ACC112 (cell line): ENCODE data around the gene RABGAP1.

Source experiments
- H2AFZ ChIP-seq: fragments of 200-600 bp; sonication (generic); one replicate; pipeline ENCODE4 v1.6.0; 2017; ENCODE audit warnings: antibody characterized with exemption, low read length; ENCODE audit not compliant: unreplicated experiment
- H3K27ac ChIP-seq: fragments of 200-600 bp; sonication (generic); 2 replicates; pipeline ENCODE4 v1.5.1; 2014; ENCODE audit warnings: low read depth, mild to moderate bottlenecking, antibody characterized with exemption, low read length, moderate library complexity
- H3K27me3 ChIP-seq: fragments of 200-600 bp; sonication (generic); 2 replicates; pipeline ENCODE4 v1.6.1; 2014; ENCODE audit warnings: mild to moderate bottlenecking, antibody characterized with exemption, low read length, moderate library complexity, mixed read lengths; ENCODE audit not compliant: insufficient read depth
- H3K36me3 ChIP-seq: fragments of 200-600 bp; sonication (generic); 2 replicates; pipeline ENCODE4 v1.6.1; 2016; ENCODE audit warnings: mild to moderate bottlenecking, antibody characterized with exemption, low read length, moderate library complexity, mixed read lengths; ENCODE audit not compliant: insufficient read depth
- H3K4me1 ChIP-seq: fragments of 200-600 bp; sonication (generic); one replicate; pipeline ENCODE4 v1.6.1; 2016; ENCODE audit warnings: low read length, mixed read lengths; ENCODE audit not compliant: insufficient read depth, unreplicated experiment, control insufficient read depth
- H3K4me3 ChIP-seq: fragments of 200-600 bp; sonication (generic); 2 replicates; pipeline ENCODE4 v1.5.1; 2014; ENCODE audit warnings: mild to moderate bottlenecking, low read depth, low read length
- H3K79me2 ChIP-seq: fragments of 200-600 bp; sonication (generic); one replicate; pipeline ENCODE4 v1.6.0; 2016; ENCODE audit warnings: low read length; ENCODE audit not compliant: control insufficient read depth, unreplicated experiment, insufficient read depth

Gene RABGAP1

DNA sequence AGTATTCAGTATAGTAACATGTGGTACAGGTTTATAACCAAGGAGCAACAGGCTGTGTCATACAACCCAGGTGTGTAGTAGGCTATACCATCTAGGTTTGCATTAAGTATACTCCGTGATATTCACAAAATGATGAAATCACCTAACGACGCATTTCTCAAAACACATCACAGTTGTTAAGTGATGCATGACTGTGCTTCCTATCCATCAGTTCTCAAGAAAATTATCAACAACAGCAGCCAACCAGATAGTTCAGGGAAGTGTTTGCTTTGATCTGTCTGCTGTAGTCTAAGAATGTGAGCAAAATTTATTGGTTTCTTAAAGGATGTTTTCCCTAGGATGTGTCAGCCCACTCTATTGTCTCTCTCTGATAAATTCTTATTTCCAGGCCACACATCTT is 16.9 kb upstream of the RABGAP1 start:
- no peak overlapping the region for H3K27ac ChIP-seq
- H3K27me3 ChIP-seq = no peaks in the 10 kb centered on the region
- peaks cover 8% of the 10 kb centered on the region for H3K79me2 ChIP-seq
- no peaks in the 10 kb centered on the region for H3K4me1 ChIP-seq
- no peaks in the 10 kb centered on the region; the same call in 1 of the 2 replicates for H3K36me3 ChIP-seq
- H2AFZ ChIP-seq = no peak overlapping the region
- H3K4me3 ChIP-seq = no peak overlapping the region

GRCh38 chr9:122929796-122930354 is 10.9 kb upstream of the RABGAP1 start:
- H3K4me3 ChIP-seq = peak overlapping the region; percentile 98
- no peaks in the 10 kb centered on the region; the same call in 1 of the 2 replicates for H3K36me3 ChIP-seq
- no peak overlapping the region for H3K27ac ChIP-seq
- no peak overlapping the region for H2AFZ ChIP-seq
- no peaks in the 10 kb centered on the region for H3K27me3 ChIP-seq
- peaks cover 9% of the 10 kb centered on the region for H3K4me1 ChIP-seq
- H3K79me2 ChIP-seq = peaks cover 54% of the 10 kb centered on the region

DNA sequence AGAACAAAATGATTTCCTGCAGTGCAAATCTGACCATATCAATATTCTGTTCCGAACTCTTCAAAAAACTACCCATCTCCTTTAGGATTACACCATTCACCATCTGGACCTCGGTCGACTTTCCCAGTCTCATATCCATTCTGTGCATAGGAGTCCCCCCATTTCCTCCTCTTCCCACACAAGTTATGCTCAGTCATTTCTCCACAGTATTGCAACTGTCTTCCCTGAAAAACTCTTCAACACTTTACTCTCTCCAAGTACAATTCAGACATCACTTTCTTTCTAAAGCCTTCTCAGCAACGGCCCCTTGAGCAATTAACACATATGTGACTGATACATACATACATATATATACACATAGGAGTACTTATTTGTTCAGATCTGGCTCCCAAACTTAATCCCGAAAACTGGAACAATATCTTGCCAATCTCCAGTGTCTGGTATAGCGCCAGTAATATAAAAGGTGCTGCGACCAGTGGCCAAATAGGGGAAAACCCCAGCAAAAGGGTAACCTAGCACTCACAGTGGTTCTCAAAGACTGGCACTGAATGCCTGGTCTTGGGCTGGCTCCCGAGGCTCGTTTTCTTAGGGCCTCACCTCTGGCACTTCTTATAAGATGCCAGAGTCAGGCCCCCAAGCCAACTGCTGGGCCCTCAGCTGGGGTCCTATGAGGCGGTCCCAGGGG is 10.1 kb upstream of the RABGAP1 start:
- Histone ChIP-seq H2AFZ (peak overlapping the region; percentile 69), H3K27ac (peak overlapping the region; percentile 55), H3K4me3 (peak overlapping the region; percentile 98), H3K79me2 (peaks cover 62% of the 10 kb centered on the region), H3K36me3 (no peaks in the 10 kb centered on the region; the same call in 1 of the 2 replicates), H3K4me1 (peaks cover 9% of the 10 kb centered on the region), H3K27me3 (no peaks in the 10 kb centered on the region)

GRCh38 chr9:122931226-122932121 is 9.3 kb upstream of the RABGAP1 start, which contains the start of gene ZBTB26:
Gene ZBTB26, minus strand, starts transcription at chr9:122931512. Its CDS starts 11,578 bp downstream, at chr9:122919934.
- peak within 1 kb of the TSS; percentile 98 for H3K4me3 ChIP-seq
- peak within 1 kb of the TSS; percentile 77 for H2AFZ ChIP-seq
- H3K27me3 ChIP-seq = no peaks in the 10 kb centered on the region
- peaks cover 4% of the 10 kb centered on the region for H3K36me3 ChIP-seq
- peaks cover 9% of the 10 kb centered on the region for H3K4me1 ChIP-seq
- peaks cover 69% of the 10 kb centered on the region for H3K79me2 ChIP-seq
- H3K27ac ChIP-seq = peak within 1 kb of the TSS; percentile 66

- Histone ChIP-seq H2AFZ (no peak overlapping the region), H3K36me3 (peaks cover 20% of the 10 kb centered on the region), H3K27ac (no peak overlapping the region), H3K27me3 (no peaks in the 10 kb centered on the region), H3K4me3 (no peak overlapping the region), H3K79me2 (peaks cover 47% of the 10 kb centered on the region), H3K4me1 (peaks cover 9% of the 10 kb centered on the region)
Measured at GRCh38 chr9:122936464-122936863, 4.4 kb upstream of the RABGAP1 start.

DNA sequence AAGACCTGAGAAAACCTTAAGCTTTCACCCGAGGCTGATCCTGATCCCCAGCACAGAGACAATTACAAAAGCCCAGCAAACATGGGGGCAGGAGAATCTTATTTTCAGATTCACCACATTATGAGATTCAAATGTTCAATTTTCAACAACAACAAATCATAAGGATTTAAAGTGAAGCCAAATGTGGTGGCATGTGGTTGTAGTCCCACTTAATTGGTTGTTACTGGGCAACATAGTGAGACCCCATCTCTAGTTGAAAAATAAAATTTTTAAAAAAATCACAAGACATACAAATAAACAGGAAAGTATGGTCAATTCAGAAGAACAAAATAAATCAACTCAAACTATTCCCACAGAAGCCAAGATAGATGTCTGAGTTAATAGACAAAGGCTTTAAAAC is 3.9 kb upstream of the RABGAP1 start:
- no peaks in the 10 kb centered on the region for H3K27me3 ChIP-seq
- H3K36me3 ChIP-seq = peaks cover 20% of the 10 kb centered on the region
- peaks cover 47% of the 10 kb centered on the region for H3K79me2 ChIP-seq

DNA sequence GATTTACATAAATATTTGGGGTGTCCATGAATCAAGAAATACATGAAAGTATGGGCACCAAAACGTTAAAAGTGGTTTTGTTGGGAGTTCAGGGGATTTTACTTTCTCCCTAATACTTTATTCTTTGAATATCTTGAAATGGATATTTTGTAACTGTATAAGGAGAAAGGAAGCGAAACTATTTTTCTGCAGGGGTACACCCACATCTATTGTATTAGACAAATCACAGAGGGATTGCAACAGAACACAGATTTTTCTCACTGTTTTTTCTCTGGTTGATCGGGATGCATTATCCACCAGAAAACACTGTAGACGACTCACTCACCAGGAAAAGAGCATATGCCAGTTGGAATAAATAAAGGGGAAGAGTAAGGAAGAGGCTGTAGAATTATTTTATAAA is 1.2 kb upstream of the RABGAP1 start:
- H3K27me3 ChIP-seq = no peaks in the 10 kb centered on the region
- H3K79me2 ChIP-seq = peaks cover 51% of the 10 kb centered on the region
- no peak overlapping the region for H2AFZ ChIP-seq
- H3K36me3 ChIP-seq = peaks cover 20% of the 10 kb centered on the region
- peaks cover 15% of the 10 kb centered on the region for H3K4me1 ChIP-seq
- H3K4me3 ChIP-seq = no peak overlapping the region
- no peak overlapping the region for H3K27ac ChIP-seq

More for the DNA sequence above, 3.9 kb upstream of the RABGAP1 start:
- no peak overlapping the region for H3K27ac ChIP-seq
- no peak overlapping the region for H2AFZ ChIP-seq
- H3K4me3 ChIP-seq = no peak overlapping the region
- H3K4me1 ChIP-seq = peaks cover 11% of the 10 kb centered on the region

DNA sequence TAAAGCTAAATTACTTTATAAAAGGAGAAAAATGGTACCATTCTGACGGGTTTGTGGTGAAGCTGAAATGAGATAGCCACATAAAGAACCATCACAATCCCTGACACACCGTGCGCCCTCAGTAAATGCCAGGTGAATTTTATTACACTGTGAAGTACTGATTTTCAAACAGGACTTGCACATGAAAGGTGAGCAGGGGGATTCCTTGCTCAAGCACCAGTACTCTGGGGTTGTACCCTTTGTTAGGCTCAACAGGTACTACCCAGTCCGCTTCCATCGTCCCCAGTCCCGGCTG is 419 bp upstream of the RABGAP1 start:
- H2AFZ ChIP-seq = peak overlapping the region; percentile 59
- H3K4me1 ChIP-seq = peaks cover 19% of the 10 kb centered on the region
- H3K27me3 ChIP-seq = no peaks in the 10 kb centered on the region
- no peak overlapping the region for H3K27ac ChIP-seq
- H3K4me3 ChIP-seq = peak overlapping the region; percentile 54
- peaks cover 51% of the 10 kb centered on the region for H3K79me2 ChIP-seq
- H3K36me3 ChIP-seq = peaks cover 20% of the 10 kb centered on the region

GRCh38 chr9:122941582-122942234 is 888 bp downstream of the RABGAP1 start:
- H3K27ac ChIP-seq = peak overlapping the region; percentile 71; the same call in 1 of the 2 replicates
- peak overlapping the region; percentile 78 for H2AFZ ChIP-seq

More at GRCh38 chr9:122941582-122942234, 888 bp downstream of the RABGAP1 start:
- Histone ChIP-seq H3K36me3 (peaks cover 13% of the 10 kb centered on the region), H3K79me2 (peaks cover 55% of the 10 kb centered on the region), H3K4me1 (peaks cover 22% of the 10 kb centered on the region), H3K27me3 (no peaks in the 10 kb centered on the region), H3K4me3 (peak overlapping the region; percentile 96)
